ENCODE results near the gene FOXJ1. TPM values are rescaled to one million over a fixed set of nuclear protein-coding genes. Genes with fewer than 3 reads are reported as not detected.

The FOXJ1 gene
- polyA plus RNA-seq, 1 of the 3 experiments (the other 2 are of a cell fraction), result not detected

DNA sequence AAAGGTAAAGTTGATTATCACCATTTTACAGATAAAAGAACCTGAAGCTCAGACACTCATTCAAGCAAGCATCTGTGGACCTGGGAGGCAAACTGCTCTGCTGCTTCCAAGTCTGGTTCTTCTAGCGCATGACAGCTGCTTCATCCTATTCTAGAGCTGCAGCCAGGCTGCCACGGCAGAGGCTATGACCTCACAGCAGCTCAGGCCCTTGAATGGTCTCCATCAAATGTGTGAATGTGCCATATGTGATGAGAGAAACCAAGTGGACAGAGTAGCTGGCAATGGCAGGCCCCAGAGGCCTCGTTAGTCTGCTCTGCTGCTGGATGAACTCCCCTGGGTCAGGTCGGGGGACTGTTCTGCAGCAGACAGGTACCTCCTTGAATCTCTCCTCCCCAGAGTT, 30.7 kb upstream of the FOXJ1 start (continued):
- TF ChIP-seq, protein P1, sequence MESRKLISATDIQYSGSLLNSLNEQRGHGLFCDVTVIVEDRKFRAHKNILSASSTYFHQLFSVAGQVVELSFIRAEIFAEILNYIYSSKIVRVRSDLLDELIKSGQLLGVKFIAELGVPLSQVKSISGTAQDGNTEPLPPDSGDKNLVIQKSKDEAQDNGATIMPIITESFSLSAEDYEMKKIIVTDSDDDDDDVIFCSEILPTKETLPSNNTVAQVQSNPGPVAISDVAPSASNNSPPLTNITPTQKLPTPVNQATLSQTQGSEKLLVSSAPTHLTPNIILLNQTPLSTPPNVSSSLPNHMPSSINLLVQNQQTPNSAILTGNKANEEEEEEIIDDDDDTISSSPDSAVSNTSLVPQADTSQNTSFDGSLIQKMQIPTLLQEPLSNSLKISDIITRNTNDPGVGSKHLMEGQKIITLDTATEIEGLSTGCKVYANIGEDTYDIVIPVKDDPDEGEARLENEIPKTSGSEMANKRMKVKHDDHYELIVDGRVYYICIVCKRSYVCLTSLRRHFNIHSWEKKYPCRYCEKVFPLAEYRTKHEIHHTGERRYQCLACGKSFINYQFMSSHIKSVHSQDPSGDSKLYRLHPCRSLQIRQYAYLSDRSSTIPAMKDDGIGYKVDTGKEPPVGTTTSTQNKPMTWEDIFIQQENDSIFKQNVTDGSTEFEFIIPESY (IDR thresholded peaks at IDR 0.05; ENCODE audit: borderline replicate concordance, low read depth), result no peak
- TF ChIP-seq RCOR1 (IDR thresholded peaks at IDR 0.05; ENCODE audit: low read length) (no peak), NFIC (IDR thresholded peaks at IDR 0.05; ENCODE audit: borderline replicate concordance) (no peak), GABPA (IDR thresholded peaks at IDR 0.05; ENCODE audit: low read depth) (no peak), ELF1 (IDR thresholded peaks at IDR 0.05) (no peak), FOXJ3 (CRISPR knock-in tag; IDR thresholded peaks at IDR 0.05) (no peak), SIN3A (IDR thresholded peaks at IDR 0.05; ENCODE audit: borderline replicate concordance, low read depth, low read length) (no peak), JUND (IDR thresholded peaks at IDR 0.05) (no peak), POLR2AphosphoS5 (IDR thresholded peaks at IDR 0.05; ENCODE audit: low read depth, low read length) (no peak)
- TF ChIP-seq, protein P2, sequence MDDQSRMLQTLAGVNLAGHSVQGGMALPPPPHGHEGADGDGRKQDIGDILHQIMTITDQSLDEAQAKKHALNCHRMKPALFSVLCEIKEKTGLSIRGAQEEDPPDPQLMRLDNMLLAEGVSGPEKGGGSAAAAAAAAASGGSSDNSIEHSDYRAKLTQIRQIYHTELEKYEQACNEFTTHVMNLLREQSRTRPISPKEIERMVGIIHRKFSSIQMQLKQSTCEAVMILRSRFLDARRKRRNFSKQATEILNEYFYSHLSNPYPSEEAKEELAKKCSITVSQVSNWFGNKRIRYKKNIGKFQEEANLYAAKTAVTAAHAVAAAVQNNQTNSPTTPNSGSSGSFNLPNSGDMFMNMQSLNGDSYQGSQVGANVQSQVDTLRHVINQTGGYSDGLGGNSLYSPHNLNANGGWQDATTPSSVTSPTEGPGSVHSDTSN (IDR thresholded peaks at IDR 0.05), result no peak
- TF ChIP-seq, protein P3, sequence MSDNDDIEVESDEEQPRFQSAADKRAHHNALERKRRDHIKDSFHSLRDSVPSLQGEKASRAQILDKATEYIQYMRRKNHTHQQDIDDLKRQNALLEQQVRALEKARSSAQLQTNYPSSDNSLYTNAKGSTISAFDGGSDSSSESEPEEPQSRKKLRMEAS (IDR thresholded peaks at IDR 0.05; ENCODE audit: low read depth), result no peak

DNA sequence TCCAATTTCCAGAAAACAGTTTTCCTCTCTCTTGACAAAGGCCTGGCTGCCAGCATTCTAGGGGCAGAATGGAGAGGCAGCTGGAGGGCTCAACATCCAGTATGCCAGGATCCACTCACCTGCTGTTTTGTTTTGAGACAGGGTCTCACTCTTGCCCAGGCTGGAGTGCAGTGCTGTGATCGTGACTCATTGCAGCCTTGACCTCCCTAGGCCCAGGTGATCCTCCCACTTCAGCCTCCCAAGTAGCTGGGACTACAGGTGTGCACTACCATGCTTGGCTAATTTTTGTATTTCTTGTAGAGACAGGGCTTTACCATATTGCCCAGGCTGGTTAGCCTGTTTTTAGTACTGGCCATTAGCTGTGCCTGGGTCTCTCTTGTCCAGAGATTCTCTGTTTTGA, 29.1 kb upstream of the FOXJ1 start:
- no peak overlapping the region for H2AFZ ChIP-seq (ENCODE audit: low read depth)
- TF ChIP-seq, protein P4, sequence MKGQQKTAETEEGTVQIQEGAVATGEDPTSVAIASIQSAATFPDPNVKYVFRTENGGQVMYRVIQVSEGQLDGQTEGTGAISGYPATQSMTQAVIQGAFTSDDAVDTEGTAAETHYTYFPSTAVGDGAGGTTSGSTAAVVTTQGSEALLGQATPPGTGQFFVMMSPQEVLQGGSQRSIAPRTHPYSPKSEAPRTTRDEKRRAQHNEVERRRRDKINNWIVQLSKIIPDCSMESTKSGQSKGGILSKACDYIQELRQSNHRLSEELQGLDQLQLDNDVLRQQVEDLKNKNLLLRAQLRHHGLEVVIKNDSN (IDR thresholded peaks at IDR 0.05; ENCODE audit: borderline replicate concordance, low read depth), result no peak
- no peak for TF ChIP-seq POLR2AphosphoS5 (IDR thresholded peaks at IDR 0.05; ENCODE audit: low read depth, low read length)
- no peaks in the 10 kb centered on the region for H3K9me3 ChIP-seq
- ChIA-PET POLR2A (interaction anchor here (1.5 kb wide), 1 partner anchor 12 kb away, joined by 4 read pairs; no protein-coding TSS in a partner anchor), CTCF (interaction anchor here (0.9 to 6.6 kb wide), 6 partner anchors 11 to 129 kb away, joined by 3 to 64 read pairs (median 6); no protein-coding TSS in a partner anchor)
- no peaks in the 10 kb centered on the region for H3K79me2 ChIP-seq (ENCODE audit: insufficient read depth)
- H3K27ac ChIP-seq (ENCODE audit: low read depth in 2 of 2, low read length in 1 of 2), result no peak overlapping the region
- H3F3A ChIP-seq (replicated peaks; ENCODE audit: insufficient read depth), result no peaks in the 10 kb centered on the region
- H3K4me2 ChIP-seq, result no peak overlapping the region
- H3K27me3 ChIP-seq (ENCODE audit: insufficient read depth), result no peaks in the 10 kb centered on the region
- H3K36me3 ChIP-seq (replicated peaks in 1 of 2; ENCODE audit: control insufficient read depth in 1 of 2, insufficient read depth in 2 of 2, low read length in 1 of 2), result no peaks in the 10 kb centered on the region
- H3K4me1 ChIP-seq (ENCODE audit: control insufficient read depth in 1 of 2, insufficient read depth in 2 of 2, low read depth in 1 of 2, low read length in 1 of 2), result peaks cover 0 to 3% of the 10 kb centered on the region in 2 experiments; a peak in 1 of 4 replicates
- WGBS (ENCODE audit: low lambda C conversion rate), result 73% methylated on average over 1 of the region's 1 CpG
- H3K4me3 ChIP-seq (ENCODE audit: low read depth in 2 of 2, low read length in 1 of 2), result no peak overlapping the region
- H3K9me2 ChIP-seq, result no peaks in the 10 kb centered on the region
- no peaks in the 10 kb centered on the region for H4K20me1 ChIP-seq (ENCODE audit: insufficient read depth)
- DNase-seq, result no peak
- H3K9ac ChIP-seq, result no peak overlapping the region
